Measurements from ENCODE around the gene ANKRD27. TPM values are rescaled to one million over a fixed set of nuclear protein-coding genes. Genes with fewer than 3 reads are reported as not detected.

Gene ANKRD27
- total RNA-seq, 4 donors from 2014 or later, result 24.1 to 46.0 (median 28.6) TPM

DNA sequence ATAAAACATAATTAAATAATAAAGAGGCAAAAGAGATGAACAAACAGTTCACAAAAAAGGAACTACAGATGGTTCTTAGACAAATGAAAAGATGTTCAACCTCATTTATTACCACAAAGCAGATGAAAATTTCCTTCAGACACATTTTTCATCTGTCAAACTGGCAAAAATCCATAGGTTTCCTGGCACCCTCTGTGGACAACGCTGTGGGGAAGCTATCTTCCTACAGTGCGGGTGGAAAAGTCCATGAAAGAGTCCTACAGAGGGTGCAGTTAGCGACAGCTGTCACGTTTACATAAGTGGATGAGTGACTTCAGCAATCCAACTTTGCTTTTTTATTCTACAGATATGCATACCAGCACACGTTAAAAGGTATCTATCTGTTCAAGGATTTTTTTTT, 124.3 kb downstream of the ANKRD27 start:
- intact Hi-C loops (cut with DNase I; ENCODE audit: low total_unique reads), result no loop called here
- WGBS, 2 donors, result 38 to 49% methylated on average over 5 of the region's 5 CpGs
- peak in 1 of 2 donors; percentile 5 for DNase-seq (ENCODE audit: low spot score in 2 of 2)

More for the DNA sequence above, 124.3 kb downstream of the ANKRD27 start:
- no peak overlapping the region for H3K4me3 ChIP-seq (ENCODE audit: low read depth, poor library complexity, severe bottlenecking)
- TF ChIP-seq, protein P1, sequence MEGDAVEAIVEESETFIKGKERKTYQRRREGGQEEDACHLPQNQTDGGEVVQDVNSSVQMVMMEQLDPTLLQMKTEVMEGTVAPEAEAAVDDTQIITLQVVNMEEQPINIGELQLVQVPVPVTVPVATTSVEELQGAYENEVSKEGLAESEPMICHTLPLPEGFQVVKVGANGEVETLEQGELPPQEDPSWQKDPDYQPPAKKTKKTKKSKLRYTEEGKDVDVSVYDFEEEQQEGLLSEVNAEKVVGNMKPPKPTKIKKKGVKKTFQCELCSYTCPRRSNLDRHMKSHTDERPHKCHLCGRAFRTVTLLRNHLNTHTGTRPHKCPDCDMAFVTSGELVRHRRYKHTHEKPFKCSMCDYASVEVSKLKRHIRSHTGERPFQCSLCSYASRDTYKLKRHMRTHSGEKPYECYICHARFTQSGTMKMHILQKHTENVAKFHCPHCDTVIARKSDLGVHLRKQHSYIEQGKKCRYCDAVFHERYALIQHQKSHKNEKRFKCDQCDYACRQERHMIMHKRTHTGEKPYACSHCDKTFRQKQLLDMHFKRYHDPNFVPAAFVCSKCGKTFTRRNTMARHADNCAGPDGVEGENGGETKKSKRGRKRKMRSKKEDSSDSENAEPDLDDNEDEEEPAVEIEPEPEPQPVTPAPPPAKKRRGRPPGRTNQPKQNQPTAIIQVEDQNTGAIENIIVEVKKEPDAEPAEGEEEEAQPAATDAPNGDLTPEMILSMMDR (IDR thresholded peaks at IDR 0.05), result no peak
- TF ChIP-seq POLR2A (IDR thresholded peaks at IDR 0.05), result no peak

Other genes starting within 250 kb of the ANKRD27 start
- 10 to 100 TPM; 56.4 to 88.2 (median 63.7) TPM for gene PDCD5, start 94.0 kb downstream of the ANKRD27 start, total RNA-seq
- 1 to 10 TPM; 1.0 to 2.9 (median 1.7) TPM for gene RGS9BP, start 668 bp upstream of the ANKRD27 start, total RNA-seq
- gene NUDT19, start 16.6 kb upstream of the ANKRD27 start, total RNA-seq, result 10 to 100 TPM; 14.8 to 19.2 (median 18.6) TPM
- gene TDRD12, start 44.6 kb upstream of the ANKRD27 start, total RNA-seq, result 1 to 10 TPM in 2 of 4 donors, under 1 TPM in 2; 0.16 to 1.3 (median 0.73) TPM
- gene SLC7A9, start 194.6 kb upstream of the ANKRD27 start, total RNA-seq, result under 1 TPM in 2 of 4 donors, not detected in 2; 0.49 TPM

Data from lower leg skin (tissue), 4 donors.